Fibroblast of the aortic adventitia (primary cell): Measurements from ENCODE around the gene LCLAT1. TPM values are rescaled to one million over a fixed set of nuclear protein-coding genes. Genes with fewer than 3 reads are reported as not detected.
A peak's percentile ranks its signal among the peaks of the same experiment; 100 is the strongest.

Experiments used
- DNase-seq: peaks from one replicate; pipeline ENCODE4 v3.0.0-alpha.2; 2010; ENCODE audit warnings: low read depth
- H3K4me3 ChIP-seq: 2 replicates; pipeline ENCODE4 v1.5.1; 2011; ENCODE audit warnings: low read depth, mild to moderate bottlenecking, control low read depth, low read length, moderate library complexity
- total RNA-seq: library from RNA; depleted of rRNA; stranded (reverse); fragments of >200 nt; gene quantifications from 2 replicates; pipeline ENCODE4 v1.2.3, GENCODE V29; 2012; ENCODE audit warnings: low replicate concordance
- TF ChIP-seq, protein P1 (sequence below): IDR thresholded peaks from 2 replicates; pipeline ENCODE4 v1.5.1; 2011; ENCODE audit warnings: mild to moderate bottlenecking, low read length, control low read depth, inconsistent platforms; ENCODE audit not compliant: insufficient read depth

Gene LCLAT1
- total RNA-seq, 1 donor, result 21.5 TPM

- H3K4me3 ChIP-seq, result no peak overlapping the region
- TF ChIP-seq, protein P1, sequence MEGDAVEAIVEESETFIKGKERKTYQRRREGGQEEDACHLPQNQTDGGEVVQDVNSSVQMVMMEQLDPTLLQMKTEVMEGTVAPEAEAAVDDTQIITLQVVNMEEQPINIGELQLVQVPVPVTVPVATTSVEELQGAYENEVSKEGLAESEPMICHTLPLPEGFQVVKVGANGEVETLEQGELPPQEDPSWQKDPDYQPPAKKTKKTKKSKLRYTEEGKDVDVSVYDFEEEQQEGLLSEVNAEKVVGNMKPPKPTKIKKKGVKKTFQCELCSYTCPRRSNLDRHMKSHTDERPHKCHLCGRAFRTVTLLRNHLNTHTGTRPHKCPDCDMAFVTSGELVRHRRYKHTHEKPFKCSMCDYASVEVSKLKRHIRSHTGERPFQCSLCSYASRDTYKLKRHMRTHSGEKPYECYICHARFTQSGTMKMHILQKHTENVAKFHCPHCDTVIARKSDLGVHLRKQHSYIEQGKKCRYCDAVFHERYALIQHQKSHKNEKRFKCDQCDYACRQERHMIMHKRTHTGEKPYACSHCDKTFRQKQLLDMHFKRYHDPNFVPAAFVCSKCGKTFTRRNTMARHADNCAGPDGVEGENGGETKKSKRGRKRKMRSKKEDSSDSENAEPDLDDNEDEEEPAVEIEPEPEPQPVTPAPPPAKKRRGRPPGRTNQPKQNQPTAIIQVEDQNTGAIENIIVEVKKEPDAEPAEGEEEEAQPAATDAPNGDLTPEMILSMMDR, result no peak
- DNase-seq, result no peak
These were observed 12.3 kb upstream of the LCLAT1 start for GRCh38 chr2:30434708-30435107.

GRCh38 chr2:30436859-30437435, 10.1 kb upstream of the LCLAT1 start:
- TF ChIP-seq, protein P1, result no peak
- H3K4me3 ChIP-seq, result no peak overlapping the region
- DNase-seq, result peak; percentile 14

DNA sequence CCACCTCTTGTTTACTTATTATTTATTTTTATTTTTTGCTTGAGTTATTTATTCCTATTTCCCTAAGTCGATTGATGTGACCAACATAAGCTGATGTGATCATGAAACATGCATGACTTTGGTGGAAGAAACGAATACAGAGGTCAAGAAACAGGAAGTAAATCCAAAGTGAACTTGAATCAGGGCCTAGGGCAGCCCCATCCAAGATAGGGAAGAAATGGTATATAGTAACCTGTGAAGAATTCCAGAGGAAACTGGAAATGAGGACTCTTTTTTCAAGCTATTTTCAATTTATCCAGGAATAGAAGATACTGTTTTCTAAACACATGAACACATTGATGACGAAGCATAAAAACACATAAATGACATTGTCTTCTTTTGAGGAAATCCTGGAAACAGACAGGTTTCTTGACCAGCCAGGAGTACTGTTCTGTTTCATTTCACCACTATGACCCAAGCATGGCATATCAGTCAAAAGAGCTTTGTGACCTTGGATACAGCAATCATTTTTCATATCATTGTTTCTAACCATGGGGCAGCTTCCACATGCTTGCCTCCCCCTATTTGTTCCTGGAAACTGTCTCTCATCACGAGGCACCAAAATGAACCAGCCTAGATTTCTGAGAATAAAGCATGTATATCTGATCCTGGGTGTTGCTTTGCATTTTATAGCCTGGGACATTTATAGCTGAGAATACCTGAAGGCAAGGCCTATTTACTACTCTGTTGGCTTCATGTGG, 9.1 kb upstream of the LCLAT1 start:
- TF ChIP-seq, protein P1, result no peak
- no peak overlapping the region for H3K4me3 ChIP-seq
- DNase-seq, result no peak

- no peak for DNase-seq
- TF ChIP-seq, protein P1, result no peak
- H3K4me3 ChIP-seq, result no peak overlapping the region
These were observed 7.8 kb upstream of the LCLAT1 start for GRCh38 chr2:30439296-30439695.

DNA sequence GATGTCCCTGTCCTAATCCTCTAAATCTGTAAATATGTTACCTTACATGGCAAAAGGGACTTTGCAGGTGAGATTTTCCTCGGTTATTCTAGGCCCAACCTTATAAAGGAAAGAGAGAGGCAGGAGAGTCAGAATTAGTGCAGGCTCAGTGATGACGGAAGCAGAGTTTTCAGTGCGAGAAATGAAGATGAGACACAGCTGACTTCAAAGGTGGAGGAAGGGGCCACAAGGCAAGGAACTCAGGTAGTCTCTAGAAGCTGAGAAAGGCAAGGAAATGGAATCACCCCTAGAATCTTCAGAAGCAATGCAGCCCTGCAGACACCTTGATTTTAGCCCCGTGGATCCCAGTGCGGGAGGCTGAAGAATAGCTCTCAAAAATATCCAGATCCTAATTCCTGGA, 7.2 kb upstream of the LCLAT1 start:
- H3K4me3 ChIP-seq, result no peak overlapping the region
- TF ChIP-seq, protein P1, result no peak
- no peak for DNase-seq

GRCh38 chr2:30441023-30441422, 6.0 kb upstream of the LCLAT1 start:
- TF ChIP-seq, protein P1, result no peak

More at GRCh38 chr2:30441023-30441422, 6.0 kb upstream of the LCLAT1 start:
- no peak overlapping the region for H3K4me3 ChIP-seq
- no peak for DNase-seq
